CD4-positive, alpha-beta T cell (primary cell): Measurements from ENCODE around the gene P2RX5. TPM values are rescaled to one million over a fixed set of nuclear protein-coding genes. Genes with fewer than 3 reads are reported as not detected.

ENCODE experiments used
- ATAC-seq: fragments of 200-7000 bp; cut with Tn5 transposase; one replicate; pipeline ENCODE4 v1.10.0; 2022; ENCODE audit warnings: mild to moderate bottlenecking; ENCODE audit not compliant: poor library complexity
- CTCF ChIA-PET: fragments of 350-600 bp; sonication (Branson Sonifier 250); formaldehyde crosslinking; loops from one replicate; lab custom pipeline; 2021; ENCODE audit warnings: antibody characterized with exemption, inconsistent platforms; lab: Charles Lee
- POLR2A ChIA-PET: fragments of 350-600 bp; sonication (Branson Sonifier 250); formaldehyde crosslinking; loops from one replicate; lab custom pipeline; 2021; ENCODE audit warnings: antibody characterized with exemption, inconsistent platforms; lab: Charles Lee
- DNase-seq, 14 experiments: peaks; one replicate each; pipeline ENCODE4 v3.0.0-alpha.2; 2013 to 2020; ENCODE audit warnings: mixed read lengths in 2 of 14
- H3K27ac ChIP-seq, 2 donors: one replicate each; pipeline versions ENCODE4 v1.5.1 to v1.7.0; 2013; ENCODE audit warnings: low read length in 2 of 2, low read depth in 1 of 2, mild to moderate bottlenecking in 1 of 2
- H3K27me3 ChIP-seq, 2 experiments: 1 replicate in 1 of 2; 2 replicates in 1 of 2; pipeline versions ENCODE4 v1.6.1 to v1.7.0; 2013; ENCODE audit warnings: low read length in 2 of 2, control low read depth in 1 of 2, mild to moderate bottlenecking in 1 of 2, moderate library complexity in 1 of 2; ENCODE audit not compliant: insufficient read depth in 2 of 2, control insufficient read depth in 1 of 2
- H3K36me3 ChIP-seq: one replicate; pipeline ENCODE4 v1.6.1; 2013; ENCODE audit warnings: low read length, control low read depth; ENCODE audit not compliant: insufficient read depth
- H3K4me1 ChIP-seq: one replicate; pipeline ENCODE4 v1.6.1; 2013; ENCODE audit warnings: low read length, control low read depth; ENCODE audit not compliant: insufficient read depth
- H3K4me3 ChIP-seq: one replicate; pipeline ENCODE4 v1.5.1; 2013; ENCODE audit warnings: mild to moderate bottlenecking, low read length, moderate library complexity
- H3K9me3 ChIP-seq, 2 experiments: 1 replicate in 1 of 2; 2 replicates in 1 of 2; pipeline versions ENCODE4 v1.6.1 to v1.7.0; 2013; ENCODE audit warnings: low read length in 2 of 2, mild to moderate bottlenecking in 2 of 2, control low read depth in 1 of 2, moderate library complexity in 1 of 2; ENCODE audit not compliant: control insufficient read depth in 1 of 2, insufficient read depth in 1 of 2
- H3K27ac Mint-ChIP-seq: one replicate; pipeline ENCODE4 v1.8.0; 2020; ENCODE audit warnings: mixed read lengths
- H3K27me3 Mint-ChIP-seq: one replicate; pipeline ENCODE4 v1.8.0; 2021; ENCODE audit warnings: mixed read lengths
- H3K36me3 Mint-ChIP-seq: one replicate; pipeline ENCODE4 v1.8.0; 2021; ENCODE audit warnings: low read depth, mixed read lengths
- H3K4me1 Mint-ChIP-seq: one replicate; pipeline ENCODE4 v1.8.0; 2021; ENCODE audit warnings: low read depth, mixed read lengths
- H3K4me3 Mint-ChIP-seq: one replicate; pipeline ENCODE4 v1.8.0; 2020; ENCODE audit warnings: mild to moderate bottlenecking, mixed read lengths
- H3K9me3 Mint-ChIP-seq: one replicate; pipeline ENCODE4 v1.8.0; 2020; ENCODE audit warnings: mixed read lengths
- CTCF ChIP-seq: fragments of 200-600 bp; IDR thresholded peaks from one replicate; pipeline ENCODE4 v1.8.0; 2022; ENCODE audit warnings: antibody characterized with exemption, mild to moderate bottlenecking
- intact Hi-C, 2 experiments: fragments of 100-400 bp; cut with DNase I in 1 of 2; cut with micrococcal nuclease in 1 of 2; formaldehyde crosslinking; loops; one replicate each; pipeline versions ENCODE4 v1.15.1 to v1.9.0; 2023 to 2025; cut with DNase I, micrococcal nuclease
- total RNA-seq, 174 experiments: library from RNA in 2 of 174; stranded (reverse) in 2 of 174; gene quantifications; one replicate each; pipeline ENCODE4 v1.2.3 and lab custom pipeline; 2021 to 2026

The P2RX5 gene
- total RNA-seq, 2 experiments from 2014 or later = 14.3 to 16.0 TPM

- no peaks in the 10 kb centered on the region for H3K27me3 ChIP-seq
- ATAC-seq (no peak), DNase-seq (no peak)
- Mint-ChIP-seq H3K27me3 (no peaks in the 10 kb centered on the region), H3K36me3 (peaks cover 8% of the 10 kb centered on the region), H3K4me3 (no peak overlapping the region), H3K9me3 (no peaks in the 10 kb centered on the region), H3K27ac (no peak overlapping the region), H3K4me1 (peaks cover 13% of the 10 kb centered on the region)
- intact Hi-C loops = no loop called here
- no peaks in the 10 kb centered on the region for H3K9me3 ChIP-seq
- no peak overlapping the region for H3K4me3 ChIP-seq
- no peak for TF ChIP-seq CTCF
- ChIA-PET CTCF (no interaction called here), POLR2A (no interaction called here)
- H3K4me1 ChIP-seq = peaks cover 21% of the 10 kb centered on the region
- H3K27ac ChIP-seq = no peak overlapping the region
- H3K36me3 ChIP-seq = peaks cover 13% of the 10 kb centered on the region
Measured at GRCh38 chr17:3672571-3672970, 23.4 kb downstream of the P2RX5 start.

- H3K4me3 Mint-ChIP-seq = peak overlapping the region; percentile 92
- intact Hi-C loops = loop anchor here in 1 of 2 experiments (2.0 to 5.0 kb wide), 2 partner anchors 53 to 178 kb away; partner anchors contain the start of genes HASPIN and NCBP3
- no peak for DNase-seq
- no peak overlapping the region for H3K27ac ChIP-seq
- H3K4me3 ChIP-seq = peak overlapping the region; percentile 100
- H3K27me3 Mint-ChIP-seq = no peaks in the 10 kb centered on the region
- TF ChIP-seq CTCF = no peak
- H3K9me3 ChIP-seq = no peaks in the 10 kb centered on the region
- no peaks in the 10 kb centered on the region for H3K9me3 Mint-ChIP-seq
- POLR2A ChIA-PET = interaction anchor here (0.7 to 1.4 kb wide), 3 partner anchors 27 to 855 kb away, joined by 3 to 11 read pairs (median 6); partner anchors contain the start of genes CTNS, P2RX5 and SHPK
- H3K4me1 Mint-ChIP-seq = peaks cover 13% of the 10 kb centered on the region
- peaks cover 25% of the 10 kb centered on the region for H3K4me1 ChIP-seq
- no peaks in the 10 kb centered on the region for H3K27me3 ChIP-seq
- peaks cover 6% of the 10 kb centered on the region for H3K36me3 ChIP-seq
- H3K36me3 Mint-ChIP-seq = peaks cover 5% of the 10 kb centered on the region
- CTCF ChIA-PET = interaction anchor here (1.3 to 1.6 kb wide), 2 partner anchors 13 to 1770 kb away, joined by 3 read pairs; partner anchors contain the start of gene C1QBP
- H3K27ac Mint-ChIP-seq = peak overlapping the region; percentile 81
- no peak for ATAC-seq
Measured at GRCh38 chr17:3669548-3669947, 26.4 kb downstream of the P2RX5 start.

- Histone ChIP-seq H3K36me3 (peaks cover 6% of the 10 kb centered on the region), H3K4me1 (peaks cover 25% of the 10 kb centered on the region), H3K4me3 (peak overlapping the region; percentile 100), H3K27me3 (no peaks in the 10 kb centered on the region), H3K9me3 (no peaks in the 10 kb centered on the region), H3K27ac (peak overlapping the region; percentile 67 to 78)
- Mint-ChIP-seq H3K27me3 (no peaks in the 10 kb centered on the region), H3K27ac (peak overlapping the region; percentile 81), H3K4me1 (peaks cover 13% of the 10 kb centered on the region), H3K9me3 (no peaks in the 10 kb centered on the region), H3K4me3 (peak overlapping the region; percentile 92), H3K36me3 (peaks cover 5% of the 10 kb centered on the region)
- ATAC-seq (no peak), DNase-seq (no peak)
- POLR2A ChIA-PET = interaction anchor here (0.6 to 1.4 kb wide), 4 partner anchors 27 to 177 kb away, joined by 3 to 11 read pairs (median 5); partner anchors contain the start of genes CTNS, NCBP3, P2RX5 and SHPK
- no peak for TF ChIP-seq CTCF
- CTCF ChIA-PET = interaction anchor here (1.3 to 1.6 kb wide), 2 partner anchors 14 to 1770 kb away, joined by 3 read pairs; partner anchors contain the start of gene C1QBP
- intact Hi-C loops = loop anchor here in 1 of 2 experiments (2.0 to 5.0 kb wide), 2 partner anchors 54 to 178 kb away; partner anchors contain the start of genes HASPIN and NCBP3
Measured at GRCh38 chr17:3669085-3669347, 26.9 kb downstream of the P2RX5 start.
